Mesendoderm (in vitro differentiated cells): ENCODE results near the gene CASZ1.
A peak's percentile ranks its signal among the peaks of the same experiment; 100 is the strongest.

Experiments
- DNase-seq: peaks from one replicate; pipeline ENCODE4 v3.0.0; 2013
- H2AK5ac ChIP-seq: 2 replicates; pipeline ENCODE4 v1.6.1; 2013; ENCODE audit warnings: low read length, inconsistent platforms
- H2BK120ac ChIP-seq: 2 replicates; pipeline ENCODE4 v1.6.1; 2013; ENCODE audit warnings: low read depth, mild to moderate bottlenecking, low read length, moderate library complexity, mixed read lengths
- H2BK15ac ChIP-seq: replicated peaks from 2 replicates; pipeline ENCODE4 v1.6.1; 2013; ENCODE audit warnings: low read depth, mild to moderate bottlenecking, moderate library complexity
- H2BK5ac ChIP-seq: 2 replicates; pipeline ENCODE4 v1.6.1; 2013; ENCODE audit warnings: low read length, inconsistent platforms
- H3K18ac ChIP-seq: 2 replicates; pipeline ENCODE4 v1.6.1; 2013; ENCODE audit warnings: mild to moderate bottlenecking, low read length, mixed read lengths
- H3K23ac ChIP-seq: one replicate; pipeline ENCODE4 v1.6.1; 2013; ENCODE audit warnings: low read length
- H3K27ac ChIP-seq: 2 replicates; pipeline ENCODE4 v1.5.1; 2013; ENCODE audit warnings: low read depth, mild to moderate bottlenecking, inconsistent platforms, low read length, moderate library complexity
- H3K27me3 ChIP-seq: 2 replicates; pipeline ENCODE4 v1.6.1; 2013; ENCODE audit warnings: low read length, control low read depth, mild to moderate bottlenecking, inconsistent platforms; ENCODE audit not compliant: insufficient read depth, poor library complexity
- H3K36me3 ChIP-seq: 2 replicates; pipeline ENCODE4 v1.6.1; 2013; ENCODE audit warnings: low read length, inconsistent platforms; ENCODE audit not compliant: control insufficient read depth, insufficient read depth
- H3K4ac ChIP-seq: one replicate; pipeline ENCODE4 v1.6.1; 2013; ENCODE audit warnings: low read depth, mild to moderate bottlenecking, low read length, moderate library complexity
- H3K4me1 ChIP-seq: 2 replicates; pipeline ENCODE4 v1.6.1; 2013; ENCODE audit warnings: low read depth, low read length, inconsistent platforms; ENCODE audit not compliant: control insufficient read depth
- H3K4me2 ChIP-seq: 2 replicates; pipeline ENCODE4 v1.6.1; 2013; ENCODE audit warnings: low read length
- H3K4me3 ChIP-seq: 2 replicates; pipeline ENCODE4 v1.5.1; 2013; ENCODE audit warnings: mild to moderate bottlenecking, low read length
- H3K56ac ChIP-seq: one replicate; pipeline ENCODE4 v1.6.1; 2013; ENCODE audit warnings: low read length
- H3K79me1 ChIP-seq: 2 replicates; pipeline ENCODE4 v1.6.1; 2013; ENCODE audit warnings: low read length, inconsistent platforms
- H3K79me2 ChIP-seq: 2 replicates; pipeline ENCODE4 v1.6.1; 2013; ENCODE audit warnings: mild to moderate bottlenecking, low read length; ENCODE audit not compliant: control insufficient read depth, insufficient read depth
- H3K9ac ChIP-seq: 2 replicates; pipeline ENCODE4 v1.6.1; 2013; ENCODE audit warnings: low read length, inconsistent platforms
- H4K5ac ChIP-seq: one replicate; pipeline ENCODE4 v1.6.1; 2013; ENCODE audit warnings: low read length
- H4K8ac ChIP-seq: one replicate; pipeline ENCODE4 v1.6.1; 2013; ENCODE audit warnings: low read depth, mild to moderate bottlenecking, control low read depth, low read length, moderate library complexity
- WGBS: extraction: QIAGEN DNeasy Blood & Tissue Kit; methylation state at CpG from one replicate; pipeline ENCODE4 v1.1.7; 2013; ENCODE audit warnings: low lambda C conversion rate, missing lambda C conversion rate; ENCODE audit not compliant: insufficient coverage; ENCODE audit errors: extremely low coverage; 5-methylcytosine and 5-hydroxymethylcytosine counted together

Gene CASZ1

DNA sequence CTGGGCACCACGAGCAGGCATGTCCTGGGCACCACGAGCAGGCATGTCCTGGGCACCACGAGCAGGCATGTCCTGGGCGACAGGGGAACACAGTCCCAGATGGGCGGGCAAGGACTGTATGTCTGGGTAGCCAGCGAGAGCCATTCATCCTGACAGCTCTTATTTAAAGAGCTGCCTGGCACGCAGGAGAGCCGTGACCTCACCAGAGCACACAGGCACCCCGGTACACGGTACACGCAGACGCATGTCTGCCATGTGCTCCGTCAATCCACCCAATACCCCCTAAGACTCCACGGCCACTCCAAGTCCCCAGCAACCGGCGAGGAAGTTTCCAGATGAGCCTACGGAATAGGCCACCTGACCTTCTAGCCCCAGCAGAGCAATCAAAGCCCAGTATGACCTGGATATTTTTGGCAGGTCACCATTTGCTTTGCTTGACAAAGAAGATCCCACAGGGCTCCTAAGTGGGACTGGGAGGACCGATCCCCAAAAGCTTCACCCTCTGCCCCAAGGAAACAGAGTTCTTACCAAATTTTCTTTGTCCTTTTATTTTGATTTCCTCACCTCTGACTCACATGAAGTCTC, 51.7 kb downstream of the CASZ1 start:
- Histone ChIP-seq H2BK120ac (no peak overlapping the region), H3K9ac (no peak overlapping the region), H3K79me1 (no peaks in the 10 kb centered on the region), H4K5ac (no peak overlapping the region), H3K4me1 (no peaks in the 10 kb centered on the region), H3K4ac (no peak overlapping the region), H3K23ac (no peak overlapping the region), H3K27ac (no peak overlapping the region), H3K18ac (no peak overlapping the region), H3K36me3 (no peaks in the 10 kb centered on the region), H3K56ac (no peak overlapping the region), H3K79me2 (no peaks in the 10 kb centered on the region), H4K8ac (no peak overlapping the region), H2AK5ac (no peak overlapping the region), H2BK15ac (no peak overlapping the region), H3K4me3 (no peak overlapping the region), H3K4me2 (no peak overlapping the region), H3K27me3 (no peaks in the 10 kb centered on the region), H2BK5ac (no peak overlapping the region)
- DNase-seq, result no peak
- WGBS, result no CpG with 5 or more reads among the region's 18 CpGs

GRCh38 chr1:10744029-10744428, 52.4 kb downstream of the CASZ1 start:
- Histone ChIP-seq H4K5ac (no peak overlapping the region), H3K79me1 (no peaks in the 10 kb centered on the region), H2BK15ac (no peak overlapping the region), H3K4ac (no peak overlapping the region), H3K79me2 (no peaks in the 10 kb centered on the region), H3K18ac (no peak overlapping the region), H3K23ac (no peak overlapping the region), H3K27ac (no peak overlapping the region), H2AK5ac (no peak overlapping the region), H2BK120ac (no peak overlapping the region), H3K27me3 (no peaks in the 10 kb centered on the region), H4K8ac (no peak overlapping the region), H3K9ac (no peak overlapping the region), H3K36me3 (no peaks in the 10 kb centered on the region), H3K4me2 (no peak overlapping the region), H3K4me3 (no peak overlapping the region), H3K4me1 (no peaks in the 10 kb centered on the region), H2BK5ac (no peak overlapping the region), H3K56ac (no peak overlapping the region)
- no CpG with 5 or more reads among the region's 11 CpGs for WGBS
- no peak for DNase-seq

- no peaks in the 10 kb centered on the region for H3K36me3 ChIP-seq
- H3K9ac ChIP-seq, result no peak overlapping the region
- no peak overlapping the region for H3K27ac ChIP-seq
- no peaks in the 10 kb centered on the region for H3K79me1 ChIP-seq
- H2BK120ac ChIP-seq, result no peak overlapping the region
- no peak overlapping the region for H3K4ac ChIP-seq
- H4K5ac ChIP-seq, result no peak overlapping the region
- H3K4me2 ChIP-seq, result no peak overlapping the region
- H2BK5ac ChIP-seq, result no peak overlapping the region
- no CpG with 5 or more reads among the region's 13 CpGs for WGBS
- no peaks in the 10 kb centered on the region for H3K79me2 ChIP-seq
- H3K18ac ChIP-seq, result no peak overlapping the region
- H4K8ac ChIP-seq, result no peak overlapping the region
- H2AK5ac ChIP-seq, result no peak overlapping the region
- no peak overlapping the region for H3K4me3 ChIP-seq
- peaks cover 2% of the 10 kb centered on the region for H3K4me1 ChIP-seq
- DNase-seq, result no peak
- no peak overlapping the region for H3K23ac ChIP-seq
- H3K27me3 ChIP-seq, result no peaks in the 10 kb centered on the region
- peak overlapping the region; percentile 25 for H3K56ac ChIP-seq
- no peak overlapping the region for H2BK15ac ChIP-seq
Observed at GRCh38 chr1:10741696-10742095, 54.8 kb downstream of the CASZ1 start.

DNA sequence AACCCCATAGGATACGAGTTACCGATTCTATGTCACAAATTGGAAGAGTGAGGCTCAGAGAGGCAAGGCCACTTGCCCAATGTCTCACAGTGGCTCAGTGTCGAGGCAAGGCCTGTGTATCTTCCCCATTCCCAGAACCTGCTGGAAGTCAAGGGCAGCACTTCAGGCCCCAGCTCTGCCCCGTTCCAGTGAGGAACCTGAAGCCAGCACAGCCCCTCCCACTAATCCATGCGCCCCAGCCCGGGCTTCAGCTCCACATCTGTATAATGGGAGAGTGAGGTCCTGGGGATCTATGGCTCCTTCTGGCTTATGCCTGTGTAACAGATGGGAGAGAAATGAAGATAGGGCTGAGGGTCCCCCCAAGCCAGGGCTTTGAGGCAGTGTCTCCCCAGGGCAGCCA, 56.3 kb downstream of the CASZ1 start:
- Histone ChIP-seq H3K4me1 (peaks cover 2% of the 10 kb centered on the region), H3K18ac (no peak overlapping the region), H4K8ac (no peak overlapping the region), H2BK120ac (no peak overlapping the region), H3K23ac (no peak overlapping the region), H3K36me3 (no peaks in the 10 kb centered on the region), H3K4ac (no peak overlapping the region), H3K56ac (no peak overlapping the region), H3K9ac (no peak overlapping the region), H2AK5ac (no peak overlapping the region), H2BK15ac (no peak overlapping the region), H3K79me1 (no peaks in the 10 kb centered on the region), H3K79me2 (no peaks in the 10 kb centered on the region), H3K27ac (no peak overlapping the region), H4K5ac (no peak overlapping the region), H3K4me2 (no peak overlapping the region), H3K27me3 (no peaks in the 10 kb centered on the region), H3K4me3 (no peak overlapping the region), H2BK5ac (no peak overlapping the region)
- no peak for DNase-seq
- no CpG with 5 or more reads among the region's 6 CpGs for WGBS

DNA sequence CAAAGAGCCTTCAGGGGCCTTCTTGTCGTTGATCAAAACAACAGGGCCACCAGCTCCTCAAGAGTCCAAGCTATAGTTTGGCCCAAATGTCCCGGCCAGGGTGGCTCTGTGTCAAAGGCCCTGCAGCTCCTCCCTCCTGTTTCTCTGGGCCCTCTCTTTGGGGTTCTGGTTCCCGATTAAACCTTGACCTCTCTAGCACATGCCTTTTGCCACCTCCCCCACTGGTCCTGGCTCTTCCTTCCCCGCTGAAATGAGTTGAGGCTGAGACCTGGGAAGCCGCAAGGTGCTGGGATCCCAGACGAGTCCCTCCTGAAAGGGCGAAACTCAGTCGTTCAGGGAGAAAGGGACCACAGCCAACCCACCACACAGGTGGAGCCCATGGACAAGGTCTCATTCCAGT, 56.9 kb downstream of the CASZ1 start:
- no peaks in the 10 kb centered on the region for H3K27me3 ChIP-seq
- no peak overlapping the region for H3K18ac ChIP-seq
- no peak overlapping the region for H3K4me2 ChIP-seq
- H2BK5ac ChIP-seq, result no peak overlapping the region
- H4K8ac ChIP-seq, result no peak overlapping the region
- DNase-seq, result no peak
- H2AK5ac ChIP-seq, result no peak overlapping the region
- H3K4ac ChIP-seq, result no peak overlapping the region
- H3K79me2 ChIP-seq, result no peaks in the 10 kb centered on the region
- no peaks in the 10 kb centered on the region for H3K79me1 ChIP-seq
- H2BK120ac ChIP-seq, result no peak overlapping the region
- no peak overlapping the region for H3K27ac ChIP-seq
- no peak overlapping the region for H3K23ac ChIP-seq
- H3K4me3 ChIP-seq, result no peak overlapping the region
- H2BK15ac ChIP-seq, result no peak overlapping the region
- no peak overlapping the region for H3K9ac ChIP-seq
- H3K56ac ChIP-seq, result no peak overlapping the region
- H3K36me3 ChIP-seq, result no peaks in the 10 kb centered on the region
- H3K4me1 ChIP-seq, result peaks cover 2% of the 10 kb centered on the region
- WGBS, result no CpG with 5 or more reads among the region's 8 CpGs
- H4K5ac ChIP-seq, result no peak overlapping the region
